Vagina (tissue), 2 donors: ENCODE results near the gene PSMA1. TPM values are rescaled to one million over a fixed set of nuclear protein-coding genes. Genes with fewer than 3 reads are reported as not detected.
A peak's percentile ranks its signal among the peaks of the same experiment; 100 is the strongest.

Source experiments
- DNase-seq, 2 donors: peaks; one replicate each; pipeline ENCODE4 v3.0.0-alpha.2; 2017; ENCODE audit errors: extremely low spot score in 2 of 2
- H3K27ac ChIP-seq: fragments of 200-600 bp; sonication (generic); one replicate; pipeline ENCODE4 v1.5.1; 2019
- H3K27me3 ChIP-seq: fragments of 200-600 bp; sonication (generic); one replicate; pipeline ENCODE4 v1.5.1; 2019
- H3K36me3 ChIP-seq, 2 donors: fragments of 200-600 bp; sonication (generic); one replicate each; pipeline ENCODE4 v1.5.1; 2017 to 2019
- H3K4me1 ChIP-seq: fragments of 200-600 bp; sonication (generic); one replicate; pipeline ENCODE4 v1.5.1; 2019
- H3K4me3 ChIP-seq, 2 donors: fragments of 200-600 bp; sonication (generic); 1 replicate in 1 of 2; 2 replicates in 1 of 2; pipeline ENCODE4 v1.5.1; 2016 to 2019
- H3K9me3 ChIP-seq: fragments of 200-600 bp; sonication (generic); one replicate; pipeline ENCODE4 v1.5.1; 2019
- CTCF ChIP-seq, 3 experiments: fragments of 450-650 bp in 2 of 3; fragments of 200-600 bp in 1 of 3; sonication (generic) in 1 of 3; IDR thresholded peaks; one replicate each; pipeline ENCODE4 v1.5.1; 2017 to 2019; ENCODE audit warnings: antibody characterized with exemption in 3 of 3, mild to moderate bottlenecking in 2 of 3, moderate library complexity in 2 of 3
- POLR2A ChIP-seq, 2 donors: fragments of 450-650 bp; IDR thresholded peaks; one replicate each; pipeline ENCODE4 v1.6.1; 2017; ENCODE audit warnings: antibody characterized with exemption in 2 of 2, mild to moderate bottlenecking in 2 of 2, moderate library complexity in 2 of 2
- POLR2AphosphoS5 ChIP-seq, 2 donors: sonication (generic); formaldehyde crosslinking; IDR thresholded peaks; one replicate each; pipeline ENCODE4 v1.9.0; 2017; ENCODE audit warnings: antibody characterized with exemption in 2 of 2, mild to moderate bottlenecking in 2 of 2, low read depth in 1 of 2; ENCODE audit not compliant: insufficient read depth in 1 of 2
- intact Hi-C: fragments of 100-400 bp; cut with DNase I; formaldehyde crosslinking; loops from one replicate; pipeline ENCODE4 v1.15.1; 2023
- total RNA-seq: library from RNA; depleted of rRNA; stranded (reverse); fragments of >200 nt; gene quantifications from one replicate; pipeline ENCODE4 v1.2.3, GENCODE V29; 2016

The PSMA1 gene
- total RNA-seq, 1 donor from 2014 or later, result 72.4 TPM

- Histone ChIP-seq H3K4me3 (no peak overlapping the region), H3K4me1 (peaks cover 17% of the 10 kb centered on the region), H3K27me3 (no peaks in the 10 kb centered on the region), H3K36me3 (peaks cover 0 to 4% of the 10 kb centered on the region in 2 donors), H3K27ac (no peak overlapping the region), H3K9me3 (no peaks in the 10 kb centered on the region)
- no peak for DNase-seq
- intact Hi-C loops, result loop anchor here (10.0 kb wide), 1 partner anchor 373 kb away; the partner anchor contains the start of gene CYP2R1
- TF ChIP-seq CTCF (IDR thresholded peaks at IDR 0.05) (no peak), POLR2A (IDR thresholded peaks at IDR 0.05) (no peak)
Measured at GRCh38 chr11:14522245-14522644, 2.1 kb upstream of the PSMA1 start.

DNA sequence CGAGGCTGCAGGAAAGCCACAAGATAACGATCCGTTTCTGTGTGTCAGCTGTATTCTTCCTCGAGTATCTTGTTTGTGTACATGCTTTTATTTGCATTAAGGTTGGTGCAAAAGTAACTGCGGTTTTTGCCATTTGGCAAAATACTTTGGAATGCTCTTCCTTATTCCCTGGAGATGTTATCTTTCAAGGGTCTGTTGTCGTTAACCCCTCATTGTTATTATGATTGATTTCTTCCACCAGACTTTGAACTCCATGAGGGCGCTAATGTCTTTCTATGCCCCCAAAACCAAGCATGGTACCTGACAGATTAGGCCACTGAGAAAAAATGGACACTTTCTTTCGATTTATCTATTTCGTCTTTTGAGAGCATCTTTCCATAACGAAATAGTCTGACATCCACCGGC, 563 bp upstream of the PSMA1 start:
- H3K4me3 ChIP-seq, result peak overlapping the region; percentile 65 to 80
- H3K27me3 ChIP-seq, result no peaks in the 10 kb centered on the region
- intact Hi-C loops, result loop anchor here (10.0 kb wide), 1 partner anchor 374 kb away; the partner anchor contains the start of gene CYP2R1
- H3K4me1 ChIP-seq, result peaks cover 17% of the 10 kb centered on the region
- DNase-seq, result no peak
- no peaks in the 10 kb centered on the region for H3K9me3 ChIP-seq
- peaks cover 0 to 19% of the 10 kb centered on the region in 2 donors for H3K36me3 ChIP-seq
- TF ChIP-seq CTCF (IDR thresholded peaks at IDR 0.05) (no peak), POLR2AphosphoS5 (IDR thresholded peaks at IDR 0.05; ENCODE audit: insufficient read depth in 1 of 2, low read depth in 1 of 2) (no peak), POLR2A (IDR thresholded peaks at IDR 0.05) (no peak)
- peak overlapping the region; percentile 78 for H3K27ac ChIP-seq

- Histone ChIP-seq H3K36me3 (peaks cover 0 to 29% of the 10 kb centered on the region in 2 donors), H3K4me1 (peaks cover 17% of the 10 kb centered on the region), H3K4me3 (peak overlapping the region; percentile 65 to 80), H3K9me3 (no peaks in the 10 kb centered on the region), H3K27ac (peak overlapping the region; percentile 78), H3K27me3 (no peaks in the 10 kb centered on the region)
- TF ChIP-seq POLR2A (IDR thresholded peaks at IDR 0.05) (no peak), CTCF (IDR thresholded peaks at IDR 0.05) (no peak), POLR2AphosphoS5 (IDR thresholded peaks at IDR 0.05; ENCODE audit: insufficient read depth in 1 of 2, low read depth in 1 of 2) (no peak)
- intact Hi-C loops, result no loop called here
- no peak for DNase-seq
Measured at GRCh38 chr11:14519597-14519916, 629 bp downstream of the PSMA1 start.

DNA sequence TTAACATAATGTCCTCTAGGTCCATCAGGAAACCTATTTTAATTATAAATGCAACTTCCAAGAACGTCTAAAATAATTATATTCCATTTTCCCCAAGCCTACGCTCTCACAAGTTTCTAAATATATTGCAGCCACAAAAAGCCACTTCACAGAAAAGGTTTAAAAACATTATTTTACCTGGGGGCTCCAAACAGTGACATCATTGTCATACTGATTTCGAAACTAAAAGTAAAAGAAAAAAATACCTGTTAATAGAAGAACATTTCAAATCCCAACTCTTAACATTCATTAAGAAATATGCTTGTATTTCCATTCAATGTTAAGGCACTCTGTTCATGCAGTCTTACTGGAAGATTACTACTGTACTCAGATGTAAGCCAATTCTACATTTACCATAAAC, 1.4 kb downstream of the PSMA1 start:
- peaks cover 0 to 37% of the 10 kb centered on the region in 2 donors for H3K36me3 ChIP-seq
- no peak for TF ChIP-seq POLR2AphosphoS5 (IDR thresholded peaks at IDR 0.05; ENCODE audit: insufficient read depth in 1 of 2, low read depth in 1 of 2)
- no peak for TF ChIP-seq CTCF (IDR thresholded peaks at IDR 0.05)
- no peak for TF ChIP-seq POLR2A (IDR thresholded peaks at IDR 0.05)
- DNase-seq, result no peak
- H3K4me1 ChIP-seq, result peaks cover 17% of the 10 kb centered on the region
- intact Hi-C loops, result no loop called here
- H3K4me3 ChIP-seq, result peak overlapping the region; percentile 65 to 80
- no peaks in the 10 kb centered on the region for H3K9me3 ChIP-seq
- H3K27ac ChIP-seq, result peak overlapping the region; percentile 78
- no peaks in the 10 kb centered on the region for H3K27me3 ChIP-seq

GRCh38 chr11:14513800-14514199, 6.4 kb downstream of the PSMA1 start:
- TF ChIP-seq POLR2A (IDR thresholded peaks at IDR 0.05), result no peak
- no peak for TF ChIP-seq POLR2AphosphoS5 (IDR thresholded peaks at IDR 0.05; ENCODE audit: insufficient read depth in 1 of 2, low read depth in 1 of 2)
- TF ChIP-seq CTCF (IDR thresholded peaks at IDR 0.05), result no peak
- intact Hi-C loops, result no loop called here
- no peaks in the 10 kb centered on the region for H3K27me3 ChIP-seq
- no peak for DNase-seq
- peaks cover 9% of the 10 kb centered on the region for H3K4me1 ChIP-seq
- peaks cover 0 to 85% of the 10 kb centered on the region in 2 donors for H3K36me3 ChIP-seq
- no peak overlapping the region for H3K4me3 ChIP-seq
- H3K27ac ChIP-seq, result no peak overlapping the region
- no peaks in the 10 kb centered on the region for H3K9me3 ChIP-seq
